GM12878 (cell line): Measurements from ENCODE around the gene TRABD2B. TPM values are rescaled to one million over a fixed set of nuclear protein-coding genes. Genes with fewer than 3 reads are reported as not detected.

Experiments used
- ATAC-seq: fragments of 200-7000 bp; cut with Tn5 transposase; 3 replicates; pipeline ENCODE4 v1.9.1; 2020; ENCODE audit warnings: mild to moderate bottlenecking, moderate library complexity
- BruUV-seq: library from RNA; stranded (reverse); fragments of 400-500 nt; replicated peaks from 2 replicates; lab custom pipeline; 2021; lab: Mats Ljungman, UMichigan
- CTCF ChIA-PET: fragments of 300-600 bp; sonication (Branson Sonifier 250); formaldehyde crosslinking; extraction: SDS; loops from one replicate; lab custom pipeline; 2021; ENCODE audit warnings: inconsistent platforms; lab: Yijun Ruan, JAX
- POLR2A ChIA-PET: fragments of 350-600 bp; formaldehyde crosslinking; extraction: SDS; loops from one replicate; lab custom pipeline; 2021; ENCODE audit warnings: inconsistent platforms; lab: Charles Lee
- RAD21 ChIA-PET: fragments of 300-600 bp; sonication (Branson Sonifier 250); formaldehyde crosslinking; loops from one replicate; lab custom pipeline; 2023; ENCODE audit warnings: antibody characterized with exemption; ENCODE audit not compliant: unreplicated experiment; lab: Charles Lee
- SMC1A ChIA-PET: fragments of 300-600 bp; sonication (Branson Sonifier 250); formaldehyde crosslinking; loops from one replicate; lab custom pipeline; 2023; ENCODE audit not compliant: unreplicated experiment, uncharacterized antibody; lab: Charles Lee
- DNase-seq: peaks from one replicate; pipeline ENCODE4 v3.0.0-alpha.2; 2011; ENCODE audit warnings: low read depth, low spot score
- FAIRE-seq: peaks from 3 replicates; lab custom pipeline; 2011; peaks lifted over from hg19 to GRCh38; lab: Jason Lieb, UNC
- H2AFZ ChIP-seq: 2 replicates; pipeline ENCODE4 v1.6.0; 2011; ENCODE audit warnings: low read depth, low read length, control low read depth; ENCODE audit not compliant: control insufficient read depth
- H3K27ac ChIP-seq: 2 replicates; pipeline ENCODE4 v1.5.1; 2011; ENCODE audit warnings: control low read depth; ENCODE audit not compliant: control insufficient read depth, insufficient read depth
- H3K27me3 ChIP-seq, 2 experiments: replicated peaks in 1 of 2; 2 replicates each; pipeline versions ENCODE4 v1.6.0 to v1.6.1; 2011; ENCODE audit warnings: low read length in 1 of 2; ENCODE audit not compliant: control insufficient read depth in 2 of 2, insufficient read depth in 2 of 2
- H3K36me3 ChIP-seq, 2 experiments: 2 replicates each; pipeline ENCODE4 v1.5.1; 2011; ENCODE audit warnings: low read length in 1 of 2; ENCODE audit not compliant: control insufficient read depth in 2 of 2, insufficient read depth in 2 of 2
- H3K4me1 ChIP-seq: 2 replicates; pipeline ENCODE4 v1.6.1; 2011; ENCODE audit warnings: mild to moderate bottlenecking, low read length, moderate library complexity, mixed read lengths; ENCODE audit not compliant: control insufficient read depth, insufficient read depth
- H3K4me2 ChIP-seq: 2 replicates; pipeline ENCODE4 v1.6.0; 2011; ENCODE audit warnings: control low read depth; ENCODE audit not compliant: control insufficient read depth, insufficient read depth
- H3K4me3 ChIP-seq: fragments of 200-600 bp; sonication (generic); 2 replicates; pipeline ENCODE4 v1.5.1; 2016
- H3K79me2 ChIP-seq: 2 replicates; pipeline ENCODE4 v1.6.0; 2011; ENCODE audit warnings: low read length; ENCODE audit not compliant: control insufficient read depth, insufficient read depth
- H3K9ac ChIP-seq: 2 replicates; pipeline ENCODE4 v1.8.0; 2011; ENCODE audit warnings: low read length, control low read depth, mixed read lengths; ENCODE audit not compliant: control insufficient read depth, insufficient read depth
- H3K9me3 ChIP-seq: replicated peaks from 3 replicates; pipeline ENCODE4 v1.5.1; 2011; ENCODE audit warnings: mild to moderate bottlenecking, low read length; ENCODE audit not compliant: control insufficient read depth, insufficient read depth
- H4K20me1 ChIP-seq: 2 replicates; pipeline ENCODE4 v1.6.0; 2011; ENCODE audit not compliant: control insufficient read depth, insufficient read depth
- CBFB ChIP-seq: IDR thresholded peaks from 2 replicates; pipeline ENCODE4 v1.6.1; 2016; ENCODE audit warnings: antibody characterized with exemption, low read depth
- CBX5 ChIP-seq: sonication (generic); IDR thresholded peaks from 2 replicates; pipeline ENCODE4 v1.6.1; 2016; ENCODE audit warnings: low read depth, moderate library complexity, mild to moderate bottlenecking, inconsistent platforms
- CHD1 ChIP-seq: IDR thresholded peaks from 2 replicates; pipeline ENCODE4 v1.6.1; 2012; ENCODE audit warnings: low read depth, low read length, improper control_type of control experiment
- NFIC ChIP-seq: IDR thresholded peaks from 2 replicates; pipeline ENCODE4 v1.6.1; 2012; ENCODE audit warnings: low read depth, mild to moderate bottlenecking, inconsistent platforms, low read length, moderate library complexity
- PBX3 ChIP-seq: IDR thresholded peaks from 2 replicates; pipeline ENCODE4 v1.6.1; 2011; ENCODE audit warnings: mild to moderate bottlenecking, low read depth, low read length, moderate library complexity; ENCODE audit not compliant: insufficient replicate concordance
- POLR2AphosphoS5 ChIP-seq: IDR thresholded peaks from 2 replicates; pipeline ENCODE4 v1.6.1; 2011; ENCODE audit warnings: mild to moderate bottlenecking, low read length, inconsistent platforms
- RELA ChIP-seq: fragments of 450-650 bp; IDR thresholded peaks from 2 replicates; pipeline ENCODE4 v1.8.0; 2014; ENCODE audit warnings: borderline replicate concordance; ENCODE audit not compliant: partially characterized antibody
- whole genome bisulfite sequencing: methylation state at CpG from one replicate; pipeline ENCODE4 v1.1.6; 2016; ENCODE audit warnings: low lambda C conversion rate; ENCODE audit not compliant: insufficient replicate concordance, insufficient coverage; ENCODE audit errors: missing lambda C conversion rate; 5-methylcytosine and 5-hydroxymethylcytosine counted together
- in situ Hi-C: fragments of 300-500 bp; cut with MboI; formaldehyde crosslinking; loops from 9 replicates; pipeline ENCODE4 v1.14.3; 2018; ENCODE audit warnings: mixed read lengths
- intact Hi-C: fragments of 100-400 bp; cut with micrococcal nuclease; formaldehyde crosslinking; loops from one replicate; pipeline ENCODE4 v1.14.2; 2022; ENCODE audit not compliant: unreplicated experiment
- polyA plus RNA-seq, 11 experiments: library from polyadenylated mRNA; depleted of rRNA in 4 of 11; unstranded in 6 of 11; stranded (reverse) in 5 of 11; fragments of >200 nt; fragmentation: Nextera tagmentation in 4 of 11; fragmentation: Illumina TruSeq in 1 of 11; extraction: Ambion mirVana in 4 of 11; extraction: Trizol in 1 of 11; gene quantifications; 1 replicate in 1 of 11; 2 replicates in 10 of 11; pipeline versions ENCODE4 v1.2.1 to v1.2.3, GENCODE V29; 2011 to 2016; ENCODE audit warnings: inconsistent platforms in 2 of 11, missing spikeins in 2 of 11, low read depth in 1 of 11
- total RNA-seq, 4 experiments: library from RNA; depleted of rRNA in 3 of 4; stranded (reverse); fragments of >200 nt in 3 of 4; fragmentation: Illumina TruSeq in 1 of 4; extraction: Trizol in 1 of 4; gene quantifications; 2 replicates each; pipeline versions ENCODE4 v1.2.1 to v1.2.3, GENCODE V29; 2013 to 2021

The TRABD2B gene
- total and polyA plus RNA-seq, 10 of the 15 experiments (the other 5 are each of a cell fraction or from before 2014, with no cell fraction given), result not detected

GRCh38 chr1:47983691-47984090 is 13.5 kb downstream of the TRABD2B start:
- ChIA-PET POLR2A (no interaction called here), CTCF (interaction anchor here (1.0 kb wide), 1 partner anchor 16 kb away, joined by 3 read pairs; no protein-coding TSS in a partner anchor), RAD21 (no interaction called here), SMC1A (no interaction called here)
- Histone ChIP-seq H2AFZ (no peak overlapping the region), H3K4me1 (no peaks in the 10 kb centered on the region), H3K4me3 (no peak overlapping the region), H3K9ac (no peak overlapping the region), H3K9me3 (no peaks in the 10 kb centered on the region), H3K27ac (no peak overlapping the region), H3K4me2 (no peak overlapping the region), H3K79me2 (no peaks in the 10 kb centered on the region), H3K36me3 (no peaks in the 10 kb centered on the region), H4K20me1 (no peaks in the 10 kb centered on the region), H3K27me3 (peaks cover 7 to 10% of the 10 kb centered on the region in 2 experiments)
- in situ Hi-C loops (no loop called here), intact Hi-C loops (no loop called here)
- no peak for FAIRE-seq
- no peak for ATAC-seq
- TF ChIP-seq NFIC (no peak), POLR2AphosphoS5 (no peak), CBX5 (no peak), CHD1 (no peak), RELA (no peak), CBFB (no peak), PBX3 (no peak)
- no TSS peak for BruUV-seq
- DNase-seq, result no peak
- 52% methylated on average over 12 of the region's 12 CpGs for WGBS
